Measurements from ENCODE around the gene GDE1.

GDE1 gene

GRCh38 chr16:19513377-19514053, 8.4 kb downstream of the GDE1 start:
- no peak overlapping the region for H3K4me3 ChIP-seq (ENCODE audit: low read depth, low read length)
- no peak overlapping the region for H3K27ac ChIP-seq
- no peaks in the 10 kb centered on the region for H3K27me3 ChIP-seq (ENCODE audit: insufficient read depth, low read depth, severe bottlenecking)
- no peaks in the 10 kb centered on the region for H3K9me3 ChIP-seq (ENCODE audit: severe bottlenecking)
- peaks cover 48% of the 10 kb centered on the region for H3K36me3 ChIP-seq
- no peak for TF ChIP-seq CTCF (IDR thresholded peaks at IDR 0.05; ENCODE audit: low read depth, low read length)
- no peak for DNase-seq

GRCh38 chr16:19512297-19512696, 9.6 kb downstream of the GDE1 start:
- no peaks in the 10 kb centered on the region for H3K27me3 ChIP-seq (ENCODE audit: insufficient read depth, low read depth, severe bottlenecking)
- H3K9me3 ChIP-seq (ENCODE audit: severe bottlenecking) = no peaks in the 10 kb centered on the region
- no peak for DNase-seq
- TF ChIP-seq CTCF (IDR thresholded peaks at IDR 0.05; ENCODE audit: low read depth, low read length) = no peak
- no peak overlapping the region for H3K27ac ChIP-seq
- H3K4me3 ChIP-seq (ENCODE audit: low read depth, low read length) = no peak overlapping the region
- peaks cover 53% of the 10 kb centered on the region for H3K36me3 ChIP-seq

- Histone ChIP-seq H3K9me3 (ENCODE audit: severe bottlenecking) (no peaks in the 10 kb centered on the region), H3K36me3 (peaks cover 42% of the 10 kb centered on the region), H3K4me3 (ENCODE audit: low read depth, low read length) (no peak overlapping the region), H3K27ac (no peak overlapping the region), H3K27me3 (ENCODE audit: insufficient read depth, low read depth, severe bottlenecking) (no peaks in the 10 kb centered on the region)
- no peak for TF ChIP-seq CTCF (IDR thresholded peaks at IDR 0.05; ENCODE audit: low read depth, low read length)
- DNase-seq = no peak
Observed at GRCh38 chr16:19507867-19508266, 14.0 kb downstream of the GDE1 start.

GRCh38 chr16:19506965-19507364, 14.9 kb downstream of the GDE1 start:
- no peak for TF ChIP-seq CTCF (IDR thresholded peaks at IDR 0.05; ENCODE audit: low read depth, low read length)
- Histone ChIP-seq H3K36me3 (peaks cover 48% of the 10 kb centered on the region), H3K4me3 (ENCODE audit: low read depth, low read length) (no peak overlapping the region), H3K9me3 (ENCODE audit: severe bottlenecking) (no peaks in the 10 kb centered on the region), H3K27ac (no peak overlapping the region), H3K27me3 (ENCODE audit: insufficient read depth, low read depth, severe bottlenecking) (no peaks in the 10 kb centered on the region)
- DNase-seq = no peak

- peaks cover 58% of the 10 kb centered on the region for H3K36me3 ChIP-seq
- no peaks in the 10 kb centered on the region for H3K27me3 ChIP-seq (ENCODE audit: insufficient read depth, low read depth, severe bottlenecking)
- no peak for DNase-seq
- no peak overlapping the region for H3K27ac ChIP-seq
- no peak for TF ChIP-seq CTCF (IDR thresholded peaks at IDR 0.05; ENCODE audit: low read depth, low read length)
- H3K4me3 ChIP-seq (ENCODE audit: low read depth, low read length) = no peak overlapping the region
- no peaks in the 10 kb centered on the region for H3K9me3 ChIP-seq (ENCODE audit: severe bottlenecking)
Observed at GRCh38 chr16:19505600-19506303, 16.1 kb downstream of the GDE1 start.
